Muscle of arm (tissue), 12 donors: ENCODE measurements around the gene REM2. TPM values are rescaled to one million over a fixed set of nuclear protein-coding genes. Genes with fewer than 3 reads are reported as not detected.
"Not testable (repeated sequence)": the region's sequence is repeated elsewhere in the genome, so short reads cannot be mapped to it uniquely, and the experiment has no call there.

Experiments used
- DNase-seq: peaks from one replicate; pipeline ENCODE4 v3.0.0-alpha.2; 2013
- polyA plus RNA-seq, 12 donors: library from polyadenylated mRNA; unstranded; fragments of 120-200 nt; gene quantifications; one replicate each; pipeline ENCODE4 v1.2.1, GENCODE V29; 2013; ENCODE audit not compliant: insufficient read length in 12 of 12

REM2 gene
- polyA plus RNA-seq, 12 donors: 0.09 to 0.46 (median 0.14) TPM; not detected in 4

DNA sequence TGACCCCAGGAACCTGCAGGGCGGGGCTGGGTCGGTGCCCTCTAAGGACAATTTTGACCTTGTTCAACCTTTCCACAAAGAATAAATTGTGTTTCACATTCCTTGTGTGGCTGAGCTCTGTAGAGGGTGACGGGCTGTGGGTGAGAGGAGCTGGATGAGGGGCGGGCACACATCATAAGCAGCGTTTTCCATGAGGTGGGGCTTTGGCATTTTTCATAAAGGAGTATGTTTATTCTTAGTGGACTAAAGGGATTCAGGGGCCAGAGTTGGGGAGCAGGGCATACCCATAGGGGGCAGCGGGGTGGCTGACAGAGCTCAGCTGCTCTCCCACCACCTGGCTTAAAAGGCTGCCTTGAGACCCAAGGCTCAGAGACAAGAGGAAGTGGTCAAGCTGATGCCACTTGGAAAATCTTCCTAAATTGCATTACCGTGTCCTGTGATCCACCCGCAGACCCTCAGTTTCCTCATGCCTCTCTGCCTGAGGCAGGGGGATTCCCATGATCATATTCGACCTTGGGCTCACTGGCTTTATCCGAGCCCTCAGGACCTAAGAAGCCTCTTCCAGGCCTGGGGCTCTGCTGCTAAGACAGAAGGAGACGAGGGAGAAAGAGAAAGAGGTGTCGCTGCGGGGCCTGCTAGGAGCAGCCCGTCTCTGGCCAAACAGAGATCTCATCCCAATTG, 35.2 kb upstream of the REM2 start:
- DNase-seq: peak; percentile 35

DNA sequence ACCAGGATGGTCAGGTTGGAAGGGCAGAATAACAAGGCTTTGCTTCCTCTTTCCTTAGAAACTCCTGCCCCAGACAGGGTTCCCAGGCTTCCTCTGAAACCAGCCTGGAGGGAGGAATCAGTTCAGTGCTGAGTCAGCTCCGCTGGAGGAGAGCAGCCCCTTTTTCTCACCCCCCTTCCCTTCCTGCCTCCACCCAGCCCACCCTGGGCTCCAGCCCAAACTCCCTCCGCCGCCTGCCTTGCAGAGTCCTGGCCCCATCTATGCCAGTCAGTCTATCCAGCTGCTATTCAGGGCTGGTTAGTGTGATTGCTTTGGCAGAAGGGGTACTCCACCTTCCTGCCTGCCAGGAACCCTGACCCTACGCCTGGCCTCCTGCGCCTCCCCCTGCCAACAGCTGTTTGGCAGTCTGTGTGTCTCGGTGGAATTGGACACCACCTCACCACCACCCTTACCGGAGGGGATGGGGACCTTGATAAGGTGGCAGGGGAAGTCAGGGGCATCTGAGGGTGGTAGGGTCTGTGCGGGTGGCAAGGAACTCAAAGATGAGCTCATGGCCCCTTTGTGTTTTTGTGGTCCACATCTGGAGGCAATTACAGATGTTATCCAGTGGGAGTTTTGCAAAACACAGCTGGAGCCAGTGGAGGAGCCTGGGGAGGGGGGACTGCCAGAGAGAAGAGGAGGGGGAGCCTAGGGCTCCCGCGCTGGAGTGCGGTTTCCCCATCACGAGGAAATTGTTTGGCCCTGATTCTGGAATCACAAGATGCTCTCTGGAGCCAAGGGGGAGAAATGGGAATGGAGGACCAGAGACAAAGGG, 34.5 kb upstream of the REM2 start:
- peak; percentile 95 for DNase-seq

DNA sequence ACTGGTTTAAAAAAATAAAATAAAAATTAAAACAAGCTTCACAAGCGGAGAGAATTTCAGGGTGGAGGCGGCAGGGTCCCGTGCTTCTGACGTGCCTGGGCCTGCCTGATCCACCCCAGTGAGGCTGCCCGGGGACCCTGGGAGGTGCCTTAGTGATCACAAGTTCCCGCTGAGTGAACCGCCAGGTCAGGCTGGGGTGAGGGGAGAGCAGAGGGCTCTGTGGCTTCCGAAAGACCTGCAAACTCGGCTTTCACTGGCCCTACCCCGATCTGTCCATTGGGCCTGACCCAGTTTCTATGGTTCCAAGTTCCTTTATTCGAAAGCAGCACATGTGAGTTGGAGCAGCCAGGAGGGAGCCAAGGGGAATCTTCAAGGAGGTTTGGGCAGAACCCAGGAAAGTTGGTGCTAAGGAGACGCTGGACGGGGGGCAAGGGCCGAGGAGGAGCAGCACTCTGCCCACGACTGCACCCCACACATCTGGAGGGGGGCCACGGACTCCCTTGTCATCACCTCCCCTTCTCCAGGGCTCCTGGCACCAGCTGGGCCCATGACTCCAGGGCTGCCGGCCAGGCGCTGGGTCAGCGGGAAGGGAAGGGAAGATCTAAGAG, 33.7 kb upstream of the REM2 start:
- peak; percentile 88 for DNase-seq

DNA sequence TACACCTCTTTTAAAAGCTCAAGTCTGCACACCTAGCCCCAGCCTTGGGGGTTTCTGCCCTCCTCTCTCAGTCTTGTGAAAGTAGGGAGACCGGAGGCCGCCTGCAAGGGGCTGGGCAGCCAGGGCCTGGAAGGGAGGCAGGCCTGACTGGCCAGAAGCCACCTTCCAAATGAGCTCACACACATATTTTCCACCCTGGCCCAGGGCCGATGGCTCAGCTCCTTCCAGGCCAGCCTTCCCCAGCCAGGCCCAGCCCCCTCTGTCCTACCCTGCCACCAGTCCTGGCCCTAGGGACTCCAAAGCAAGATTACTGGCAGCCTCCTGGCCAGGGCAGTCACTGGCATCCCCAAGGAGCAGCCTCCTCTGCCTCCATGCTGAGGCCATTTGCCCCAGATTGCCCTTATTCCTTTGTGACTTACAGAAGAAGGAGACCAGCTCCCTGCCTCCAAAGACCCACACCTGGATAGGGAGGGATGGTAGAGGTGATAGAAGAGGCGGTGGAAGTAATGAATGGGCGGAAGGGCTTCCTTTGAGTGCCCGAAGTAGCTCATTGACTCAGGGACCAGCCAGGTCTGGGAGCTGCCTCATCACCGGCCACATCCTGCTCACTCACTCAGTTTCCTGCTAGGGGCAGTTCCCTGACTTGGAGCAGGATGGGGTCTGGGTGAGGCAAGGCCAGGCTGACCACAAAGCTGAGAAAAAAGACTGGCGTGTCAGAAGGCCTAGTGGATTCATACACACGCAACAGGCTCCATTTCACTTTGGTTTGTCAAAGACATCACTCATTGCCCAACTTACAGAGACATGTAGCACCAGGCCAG, 31.9 kb upstream of the REM2 start:
- peak; percentile 93 for DNase-seq

DNA sequence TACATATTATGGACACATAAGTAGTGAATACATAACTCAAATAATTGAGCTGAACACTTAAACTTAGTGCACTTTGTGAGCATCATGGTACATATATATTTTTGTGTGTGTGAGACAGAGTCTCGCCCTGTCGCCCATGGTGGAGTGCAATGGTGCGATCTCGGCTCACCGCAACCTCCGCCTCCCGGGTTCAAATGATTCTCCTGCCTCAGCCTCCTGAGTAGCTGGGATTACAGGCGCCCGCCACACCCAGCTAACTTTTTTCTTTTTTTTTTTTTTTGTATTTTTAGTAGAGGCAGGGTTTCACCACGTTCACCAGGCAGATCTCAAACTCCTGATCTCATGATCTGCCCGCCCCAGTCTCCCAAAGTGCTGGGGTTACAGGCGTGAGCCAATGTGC, 30.8 kb upstream of the REM2 start:
- not testable (repeated sequence) for DNase-seq

DNA sequence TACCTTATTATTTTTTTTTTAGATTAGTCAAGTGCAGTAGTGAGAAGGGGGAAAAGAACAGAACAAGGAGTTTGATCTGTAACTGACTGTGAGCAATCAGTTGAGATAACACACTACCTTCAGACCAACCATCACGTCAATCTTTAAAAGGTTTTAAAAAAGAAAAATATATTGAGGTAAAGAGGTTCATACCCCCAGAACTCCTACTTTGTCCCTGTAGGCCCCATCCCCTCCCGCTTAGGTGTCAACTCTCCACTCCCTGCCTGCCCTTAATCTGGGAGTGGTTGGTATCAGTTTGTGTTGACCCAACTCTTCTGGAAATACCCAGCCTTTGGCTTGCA, 30.5 kb upstream of the REM2 start:
- no peak for DNase-seq

DNA sequence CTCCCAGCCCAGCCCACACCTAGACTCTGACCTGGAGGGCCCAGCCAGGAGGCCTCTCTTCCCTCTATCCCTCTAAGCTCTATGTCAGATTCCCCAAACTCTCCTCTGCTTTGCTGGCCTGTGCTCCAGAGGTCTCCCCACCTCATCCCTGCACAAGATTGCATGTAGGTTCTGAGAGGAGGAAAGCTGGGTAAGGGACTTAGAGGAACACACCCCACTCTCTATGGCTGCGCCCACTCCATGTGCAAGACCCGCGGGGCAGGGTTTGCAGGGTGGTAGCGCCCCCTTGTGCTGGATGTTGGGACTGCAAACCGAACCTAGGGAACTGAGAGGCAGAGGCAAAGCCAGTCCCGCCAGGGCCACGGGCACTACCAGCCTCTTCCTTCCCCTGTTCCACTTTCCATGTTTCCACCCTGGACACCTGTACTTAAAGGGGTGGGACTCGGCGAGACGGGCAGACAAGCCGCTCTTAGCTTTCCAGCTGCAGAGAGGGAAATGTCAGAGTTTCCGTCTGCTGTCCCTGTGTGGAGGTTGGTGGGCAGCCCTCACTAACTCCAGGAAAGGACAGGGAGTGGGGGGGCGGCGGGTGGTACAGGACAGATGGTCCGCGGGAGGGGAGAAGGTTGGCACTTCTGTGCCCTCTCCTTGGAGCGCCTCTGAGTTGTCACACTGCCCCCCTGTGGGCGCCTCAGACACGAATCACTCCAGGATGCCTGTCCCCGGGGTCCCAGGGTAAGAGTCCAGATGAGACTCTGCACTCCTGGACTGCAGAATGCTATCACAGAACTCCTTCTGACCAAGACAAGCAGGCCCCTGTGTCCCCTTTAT, 29.9 kb upstream of the REM2 start:
- peak; percentile 93 for DNase-seq

DNA sequence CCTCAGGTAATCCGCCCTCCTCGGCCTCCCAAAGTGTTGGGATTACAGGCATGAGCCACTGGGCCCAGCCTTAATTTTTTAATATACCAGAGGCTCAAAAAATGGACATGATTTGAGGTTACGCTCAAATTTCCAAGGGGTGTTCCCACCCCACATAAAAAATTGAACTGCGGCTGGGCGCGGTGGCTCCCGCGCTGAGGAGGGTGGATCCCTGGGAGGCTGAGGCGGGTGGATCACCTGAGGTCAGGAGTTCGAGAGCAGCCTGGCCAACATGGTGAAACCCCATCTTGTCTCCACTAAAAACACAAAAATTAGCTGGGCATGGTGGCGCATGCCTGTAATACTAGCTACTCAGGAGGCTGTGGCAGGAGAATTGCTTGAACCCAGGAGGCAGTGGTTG, 28.7 kb upstream of the REM2 start:
- DNase-seq: not testable (repeated sequence)

DNA sequence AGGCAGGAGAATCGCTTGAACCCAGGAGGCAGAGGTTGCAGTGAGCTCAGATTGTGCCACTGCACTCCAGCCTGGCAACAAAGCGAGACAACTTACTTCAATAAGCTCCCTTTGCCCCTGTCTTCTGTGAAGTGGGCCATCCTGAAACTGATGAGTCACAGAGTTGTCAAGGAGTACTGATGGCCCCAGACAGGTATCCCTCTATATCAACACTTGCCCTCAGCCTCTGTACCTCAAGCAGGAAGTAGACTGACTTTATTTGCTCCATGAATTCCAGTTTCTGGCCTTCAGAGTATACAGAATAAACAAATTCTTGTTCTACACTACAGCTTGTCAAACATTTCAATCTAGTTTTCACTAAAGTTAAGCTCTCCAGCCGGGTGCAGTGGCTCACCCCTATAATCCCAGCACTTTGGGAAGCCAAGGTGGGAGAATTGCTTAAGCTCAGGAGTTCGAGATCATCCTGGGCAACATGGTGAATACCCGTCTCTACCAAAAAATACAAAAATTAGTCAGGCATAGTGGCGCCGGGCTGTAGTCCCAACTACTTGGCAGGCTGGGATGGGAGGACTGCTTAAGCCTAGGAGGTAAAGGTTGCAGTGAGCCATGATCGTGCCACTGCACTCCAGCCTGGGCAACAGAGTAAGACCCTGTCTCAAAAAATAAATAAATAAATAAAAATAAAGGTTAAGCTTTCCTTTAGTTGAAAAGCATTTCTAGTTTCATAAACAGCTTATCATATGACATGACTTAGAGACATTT, 27.9 kb upstream of the REM2 start:
- DNase-seq: no peak

DNA sequence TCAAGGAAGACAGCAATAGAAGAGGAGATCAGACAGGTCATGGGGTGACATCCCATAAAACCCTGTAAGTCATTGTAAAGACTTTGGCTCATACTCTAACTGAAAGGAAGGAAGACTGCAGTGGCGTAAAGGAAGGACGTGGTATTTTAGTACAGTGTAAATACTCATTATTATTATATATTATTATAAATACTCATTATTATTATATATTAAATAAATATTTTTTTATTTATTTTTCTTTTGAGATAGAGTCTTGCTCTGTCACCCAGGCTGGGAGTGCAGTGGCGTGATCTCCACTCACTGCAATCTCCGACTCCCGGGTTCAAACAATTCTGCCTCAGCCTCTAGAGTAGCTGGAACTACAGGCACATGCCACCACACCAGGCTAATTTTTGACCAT, 26.6 kb upstream of the REM2 start:
- DNase-seq: no peak

DNA sequence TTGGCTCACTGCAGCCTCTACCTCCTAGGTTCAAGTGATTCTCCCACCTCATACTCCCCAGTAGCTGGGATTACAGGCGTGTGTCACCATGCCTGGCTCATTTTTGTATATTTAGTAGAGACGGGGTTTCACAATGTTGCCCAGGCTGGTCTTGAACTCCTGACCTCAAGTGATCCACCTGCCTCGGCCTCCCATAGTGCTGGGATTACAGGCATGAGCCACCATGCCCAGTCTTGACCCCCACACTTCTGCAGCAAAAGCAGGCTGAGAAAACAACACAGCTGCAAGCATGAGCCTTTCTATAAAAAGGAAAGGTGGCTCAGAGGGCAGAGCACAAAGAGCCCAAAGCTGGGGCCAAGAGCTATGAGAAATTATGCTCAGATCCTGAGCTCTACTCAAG, 22.6 kb upstream of the REM2 start:
- not testable (repeated sequence) for DNase-seq

DNA sequence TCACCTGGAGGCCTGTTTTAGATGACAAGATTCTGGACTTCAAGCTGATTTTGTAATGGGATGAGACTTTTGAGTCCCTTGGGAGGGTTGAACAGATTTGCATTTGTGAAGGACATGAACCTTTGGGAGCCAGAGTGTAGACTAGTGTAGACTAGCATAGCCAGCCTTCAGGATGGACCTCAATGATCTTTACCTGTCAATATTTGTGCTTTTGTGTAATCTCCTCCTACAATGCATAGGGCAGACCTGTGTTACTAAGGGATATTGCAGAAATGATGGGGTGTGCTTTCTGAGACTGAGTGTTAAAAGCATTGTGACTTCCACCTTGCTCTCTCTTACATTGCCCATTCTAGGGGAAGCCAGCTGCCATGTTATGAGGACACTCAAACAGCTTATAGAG, 21.4 kb upstream of the REM2 start:
- no peak for DNase-seq

DNA sequence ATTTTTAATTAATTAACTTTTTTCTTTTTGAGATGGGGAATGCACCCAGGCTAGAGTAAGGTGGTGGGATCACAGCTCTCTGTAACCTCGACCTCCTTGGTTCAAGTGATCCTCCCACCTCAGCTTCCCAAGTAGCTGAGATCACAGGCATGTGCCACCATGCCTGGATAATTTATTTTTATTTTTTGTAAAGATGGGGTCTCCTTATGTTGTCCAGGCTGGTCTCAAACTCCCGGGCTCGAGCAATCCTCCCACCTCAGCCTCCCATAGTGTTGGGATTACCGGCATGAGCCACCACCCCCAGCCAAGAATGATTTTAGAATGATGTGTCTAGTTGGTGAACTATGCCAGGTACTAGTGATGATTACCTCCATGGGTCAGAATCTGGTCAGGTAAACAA, 18.0 kb upstream of the REM2 start:
- no peak for DNase-seq

DNA sequence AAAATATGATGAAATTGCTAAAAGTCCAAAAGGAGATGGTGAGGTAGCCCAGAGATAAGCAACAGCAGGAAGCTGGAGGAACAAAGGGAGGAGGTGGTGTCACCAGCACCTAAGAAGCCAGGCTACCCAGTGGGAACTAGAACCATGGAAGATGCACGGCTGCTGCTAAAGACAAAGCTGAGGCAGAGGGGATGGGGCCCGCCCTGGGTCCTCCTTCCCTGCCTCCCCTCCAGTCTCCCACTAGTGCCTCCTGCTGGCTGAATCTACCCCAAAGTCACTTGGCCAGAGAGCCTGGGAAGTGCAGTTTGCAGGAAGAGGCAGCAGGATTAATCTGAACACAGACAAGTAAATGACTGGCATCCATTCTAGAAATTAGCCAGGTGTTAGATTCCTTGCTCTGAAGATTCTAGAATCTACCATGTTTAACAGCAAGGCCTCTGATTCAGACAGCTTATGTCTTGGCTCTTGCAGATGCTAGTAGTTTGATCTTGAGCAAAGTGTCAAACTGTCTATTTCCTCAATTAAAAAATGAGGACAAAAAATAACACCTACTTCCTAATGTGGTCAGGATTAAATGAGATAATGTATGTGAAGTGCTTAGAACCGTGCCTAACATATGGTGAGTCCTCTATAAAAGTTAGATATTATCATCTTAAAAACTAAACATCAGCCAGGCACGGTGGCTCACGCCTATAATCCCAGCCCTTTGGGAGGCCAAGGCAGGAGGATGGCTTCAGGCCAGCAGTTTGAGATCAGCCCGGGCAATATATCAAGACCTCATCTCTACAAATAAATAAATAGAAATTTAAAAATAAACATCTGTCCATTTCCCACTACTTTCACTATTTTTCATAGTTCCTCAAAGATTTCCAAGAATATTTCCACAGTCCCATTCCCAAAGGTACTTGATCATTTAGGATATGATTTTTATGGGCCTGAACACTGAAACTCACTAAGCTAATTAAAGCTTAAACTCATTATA, 17.3 kb upstream of the REM2 start:
- no peak for DNase-seq

DNA sequence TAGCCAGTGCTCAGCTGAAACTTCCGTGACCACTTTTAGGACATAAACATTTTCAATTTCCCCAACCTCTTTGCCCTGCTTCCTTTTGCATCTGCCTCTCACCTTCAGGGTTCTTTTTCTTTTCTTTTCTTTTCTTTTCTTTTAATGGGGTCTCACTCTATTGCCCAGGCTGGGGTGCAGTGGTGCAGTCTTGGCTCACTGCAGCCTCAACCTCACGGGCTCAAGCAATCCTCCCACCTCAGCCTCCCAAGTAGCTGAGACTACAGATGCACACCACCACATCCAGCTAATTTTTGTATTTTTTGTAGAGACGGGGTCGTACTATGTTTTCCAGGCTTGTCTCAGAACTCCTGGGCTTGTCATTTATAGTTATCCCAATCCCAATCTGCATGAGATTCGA, 16.1 kb upstream of the REM2 start:
- no peak for DNase-seq

DNA sequence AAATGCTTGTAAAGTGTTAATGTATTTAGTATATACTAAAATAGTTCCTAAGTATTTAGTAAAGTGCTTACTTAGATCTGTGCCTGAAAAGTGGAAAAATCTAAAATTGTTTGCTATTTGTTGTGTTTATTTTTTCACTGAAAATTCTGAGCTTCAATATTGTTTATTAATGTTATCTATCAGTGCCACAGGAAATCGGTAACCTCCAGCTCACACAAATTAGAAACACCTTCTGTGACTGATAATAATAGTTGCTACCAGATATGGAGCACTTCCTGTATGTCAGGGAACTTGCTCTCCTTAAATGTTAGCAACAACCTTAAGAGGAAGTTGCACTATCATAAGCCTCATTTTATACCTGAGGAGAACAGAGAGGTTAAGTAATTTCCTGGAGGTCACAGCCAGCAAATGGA, 12.2 kb upstream of the REM2 start:
- DNase-seq: no peak

DNA sequence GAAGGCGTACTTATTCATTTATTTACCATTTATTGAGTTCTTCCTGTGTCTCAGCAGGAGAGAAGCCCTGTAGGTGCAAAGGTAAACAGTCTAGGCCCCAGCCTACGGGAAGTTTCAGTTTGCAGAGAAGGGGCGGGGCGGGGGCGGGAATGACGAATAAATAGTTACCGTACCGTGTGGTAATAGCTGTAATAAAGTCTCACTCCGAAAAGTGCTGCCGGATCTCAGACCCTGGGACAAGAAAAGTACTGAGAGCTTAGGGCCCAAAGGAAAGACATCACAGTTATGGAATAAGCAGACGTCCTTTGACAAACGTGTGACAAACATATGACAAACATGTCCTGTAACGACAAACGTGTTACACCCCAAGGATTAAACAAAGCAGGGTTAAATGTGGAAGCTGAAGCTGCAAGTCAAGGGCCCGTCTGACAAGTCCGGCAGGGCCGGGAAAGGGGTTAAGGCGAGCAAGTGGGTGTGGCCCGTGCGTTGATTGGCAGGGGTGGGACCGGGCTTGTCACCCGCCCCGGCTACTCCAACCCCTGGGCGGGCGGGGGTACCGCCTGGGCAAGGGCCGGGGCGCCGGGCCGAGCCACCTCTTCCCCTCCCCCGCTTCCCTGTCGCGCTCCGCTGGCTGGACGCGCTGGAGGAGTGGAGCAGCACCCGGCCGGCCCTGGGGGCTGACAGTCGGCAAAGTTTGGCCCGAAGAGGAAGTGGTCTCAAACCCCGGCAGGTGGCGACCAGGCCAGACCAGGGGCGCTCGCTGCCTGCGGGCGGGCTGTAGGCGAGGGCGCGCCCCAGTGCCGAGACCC, 11.6 kb upstream of the REM2 start, which contains the start of gene LRP10:
Gene LRP10, plus strand, starts transcription at position 517 of the 809 bp plus-strand sequence. CDS start 564 bp downstream, outside the sequence.
- peak; percentile 90 for DNase-seq
